ENCODE data around the gene SERPINE2. TPM values are rescaled to one million over a fixed set of nuclear protein-coding genes. Genes with fewer than 3 reads are reported as not detected.

The SERPINE2 gene
- polyA plus RNA-seq, 1 experiment: 24.0 TPM

DNA sequence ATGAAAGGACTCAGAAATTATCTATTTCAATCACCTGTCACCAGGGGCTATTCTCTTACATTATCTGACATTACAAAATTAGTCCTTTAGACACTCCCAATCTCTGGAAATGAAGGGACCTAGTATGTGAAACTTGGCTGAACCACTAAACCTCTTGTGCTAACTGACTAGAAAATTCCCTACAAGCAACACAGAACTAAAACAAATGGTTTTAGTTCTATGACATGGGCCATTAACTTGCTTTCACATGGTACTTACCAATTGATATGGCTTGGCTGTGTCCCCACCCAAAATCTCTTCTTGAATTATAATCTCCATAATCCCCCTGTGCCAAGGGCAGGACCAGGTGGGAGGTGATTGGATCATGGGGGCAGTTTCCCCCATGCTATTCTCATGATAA lies 16.6 kb downstream of the SERPINE2 start:
- Histone ChIP-seq H3K27ac (ENCODE audit: low read depth, low read length) (no peak overlapping the region), H3K4me3 (ENCODE audit: low read depth, low read length) (no peak overlapping the region), H3K9me3 (ENCODE audit: control insufficient read depth, insufficient read depth, low read length) (no peaks in the 10 kb centered on the region; the same call in 1 of the 2 replicates), H3K27me3 (ENCODE audit: control insufficient read depth, insufficient read depth, low read length) (no peaks in the 10 kb centered on the region)
- ChIA-PET CTCF (no interaction called here), POLR2A (no interaction called here)
- DNase-seq (ENCODE audit: low read depth, low spot score): no peak
- TF ChIP-seq, protein P1, sequence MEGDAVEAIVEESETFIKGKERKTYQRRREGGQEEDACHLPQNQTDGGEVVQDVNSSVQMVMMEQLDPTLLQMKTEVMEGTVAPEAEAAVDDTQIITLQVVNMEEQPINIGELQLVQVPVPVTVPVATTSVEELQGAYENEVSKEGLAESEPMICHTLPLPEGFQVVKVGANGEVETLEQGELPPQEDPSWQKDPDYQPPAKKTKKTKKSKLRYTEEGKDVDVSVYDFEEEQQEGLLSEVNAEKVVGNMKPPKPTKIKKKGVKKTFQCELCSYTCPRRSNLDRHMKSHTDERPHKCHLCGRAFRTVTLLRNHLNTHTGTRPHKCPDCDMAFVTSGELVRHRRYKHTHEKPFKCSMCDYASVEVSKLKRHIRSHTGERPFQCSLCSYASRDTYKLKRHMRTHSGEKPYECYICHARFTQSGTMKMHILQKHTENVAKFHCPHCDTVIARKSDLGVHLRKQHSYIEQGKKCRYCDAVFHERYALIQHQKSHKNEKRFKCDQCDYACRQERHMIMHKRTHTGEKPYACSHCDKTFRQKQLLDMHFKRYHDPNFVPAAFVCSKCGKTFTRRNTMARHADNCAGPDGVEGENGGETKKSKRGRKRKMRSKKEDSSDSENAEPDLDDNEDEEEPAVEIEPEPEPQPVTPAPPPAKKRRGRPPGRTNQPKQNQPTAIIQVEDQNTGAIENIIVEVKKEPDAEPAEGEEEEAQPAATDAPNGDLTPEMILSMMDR (IDR thresholded peaks at IDR 0.05; ENCODE audit: low read depth, low read length): no peak

DNA sequence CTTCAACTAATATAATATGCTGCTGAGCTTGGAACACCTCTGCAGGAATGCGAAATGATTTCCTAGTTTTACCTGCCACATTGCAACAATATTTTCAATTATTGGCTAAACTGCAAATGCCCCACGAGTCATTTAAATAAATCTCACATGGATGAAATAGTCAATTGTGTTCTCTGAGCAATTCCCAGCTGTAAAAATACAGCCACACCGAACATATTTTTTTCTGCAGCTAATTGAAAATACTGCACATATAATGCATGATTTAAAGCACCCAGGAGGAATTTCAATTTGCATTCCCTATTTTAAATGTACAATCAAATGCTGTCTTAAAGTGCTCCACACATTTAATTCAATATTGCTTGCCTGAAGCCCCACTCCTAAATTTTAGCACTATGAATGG lies 18.6 kb downstream of the SERPINE2 start:
- DNase-seq (ENCODE audit: low read depth, low spot score): no peak
- CTCF ChIA-PET: interaction anchor here (0.8 kb wide), 1 partner anchor 27 kb away, joined by 3 read pairs; no protein-coding TSS in a partner anchor
- no peak overlapping the region for H3K27ac ChIP-seq (ENCODE audit: low read depth, low read length)
- H3K27me3 ChIP-seq (ENCODE audit: control insufficient read depth, insufficient read depth, low read length): no peaks in the 10 kb centered on the region
- TF ChIP-seq, protein P1 (IDR thresholded peaks at IDR 0.05; ENCODE audit: low read depth, low read length): no peak
- H3K4me3 ChIP-seq (ENCODE audit: low read depth, low read length): no peak overlapping the region
- H3K9me3 ChIP-seq (ENCODE audit: control insufficient read depth, insufficient read depth, low read length): no peaks in the 10 kb centered on the region
- POLR2A ChIA-PET: no interaction called here

DNA sequence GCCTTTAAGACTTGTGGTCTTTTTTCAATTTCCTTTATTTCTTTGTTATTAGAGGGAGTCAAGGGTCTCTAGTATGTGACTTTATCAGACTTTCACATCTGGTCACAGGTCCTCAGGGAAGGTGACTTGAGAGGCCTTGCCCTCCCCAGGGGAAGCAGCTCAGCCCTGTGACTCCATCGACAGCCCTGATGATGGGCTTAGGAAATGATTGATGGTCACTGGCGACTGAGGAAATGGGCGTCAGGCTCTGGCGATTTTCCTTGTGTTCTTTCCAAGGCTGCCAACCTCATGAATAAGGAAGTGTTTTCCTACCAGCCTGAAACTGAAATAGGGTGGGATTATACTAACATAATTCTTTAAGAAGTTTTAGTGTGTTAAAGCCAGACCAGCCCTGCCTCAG lies 21.1 kb downstream of the SERPINE2 start:
- ChIA-PET POLR2A (interaction anchor here (0.6 kb wide), 1 partner anchor 118 kb away, joined by 3 read pairs; no protein-coding TSS in a partner anchor), CTCF (interaction anchor here (1.0 to 1.3 kb wide), 2 partner anchors 24 to 267 kb away, joined by 4 to 6 read pairs; no protein-coding TSS in a partner anchor)
- no peak overlapping the region for H3K27ac ChIP-seq (ENCODE audit: low read depth, low read length)
- TF ChIP-seq, protein P1 (IDR thresholded peaks at IDR 0.05; ENCODE audit: low read depth, low read length): no peak
- no peaks in the 10 kb centered on the region for H3K27me3 ChIP-seq (ENCODE audit: control insufficient read depth, insufficient read depth, low read length)
- H3K9me3 ChIP-seq (ENCODE audit: control insufficient read depth, insufficient read depth, low read length): no peaks in the 10 kb centered on the region
- no peak for DNase-seq (ENCODE audit: low read depth, low spot score)
- H3K4me3 ChIP-seq (ENCODE audit: low read depth, low read length): no peak overlapping the region

DNA sequence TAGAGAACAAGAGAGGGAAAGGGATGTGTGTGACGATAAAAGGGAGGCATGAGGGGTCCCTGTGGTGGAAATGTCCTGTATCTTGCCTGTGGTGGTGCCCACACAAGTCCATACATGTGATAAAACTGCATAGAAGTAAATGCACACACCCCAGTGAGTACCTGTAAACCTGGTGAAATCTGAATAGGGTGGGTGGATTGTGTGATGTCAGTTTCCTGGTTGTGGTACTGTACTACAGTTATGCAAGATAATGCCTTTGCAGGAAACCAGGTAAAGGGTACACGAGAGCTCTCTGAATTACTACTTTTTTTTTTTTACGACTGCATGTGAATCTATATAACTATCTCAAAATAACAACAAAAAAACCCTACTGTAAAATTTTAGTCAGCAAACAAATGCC lies 22.1 kb downstream of the SERPINE2 start:
- Histone ChIP-seq H3K9me3 (ENCODE audit: control insufficient read depth, insufficient read depth, low read length) (no peaks in the 10 kb centered on the region), H3K27ac (ENCODE audit: low read depth, low read length) (no peak overlapping the region), H3K27me3 (ENCODE audit: control insufficient read depth, insufficient read depth, low read length) (no peaks in the 10 kb centered on the region), H3K4me3 (ENCODE audit: low read depth, low read length) (no peak overlapping the region)
- DNase-seq (ENCODE audit: low read depth, low spot score): no peak
- POLR2A ChIA-PET: no interaction called here
- TF ChIP-seq, protein P1 (IDR thresholded peaks at IDR 0.05; ENCODE audit: low read depth, low read length): no peak
- CTCF ChIA-PET: interaction anchor here (1.3 kb wide), 1 partner anchor 268 kb away, joined by 4 read pairs; no protein-coding TSS in a partner anchor

DNA sequence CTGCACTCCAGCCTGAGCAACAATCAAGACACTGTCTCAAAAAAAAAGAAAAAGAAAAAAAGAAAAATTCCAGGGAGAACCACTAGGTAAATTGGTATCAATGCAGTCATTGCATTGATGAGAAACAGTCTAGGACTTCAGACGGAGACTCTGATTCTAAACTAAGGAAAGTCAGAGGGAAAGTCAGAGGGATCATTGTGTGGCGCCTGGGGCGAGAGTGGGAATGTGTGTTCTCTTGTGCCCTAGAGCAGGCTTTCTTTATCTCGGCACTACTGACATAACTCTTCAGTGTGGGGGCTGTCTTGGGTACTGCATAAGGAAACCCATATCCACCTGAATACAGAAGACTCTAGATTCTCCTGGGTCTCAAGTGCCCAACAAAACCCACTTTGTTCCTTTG lies 24.8 kb downstream of the SERPINE2 start:
- TF ChIP-seq, protein P1 (IDR thresholded peaks at IDR 0.05; ENCODE audit: low read depth, low read length): no peak
- Histone ChIP-seq H3K27me3 (ENCODE audit: control insufficient read depth, insufficient read depth, low read length) (no peaks in the 10 kb centered on the region), H3K9me3 (ENCODE audit: control insufficient read depth, insufficient read depth, low read length) (no peaks in the 10 kb centered on the region), H3K4me3 (ENCODE audit: low read depth, low read length) (no peak overlapping the region), H3K27ac (ENCODE audit: low read depth, low read length) (no peak overlapping the region)
- ChIA-PET POLR2A (no interaction called here), CTCF (interaction anchor here (1.8 kb wide), 1 partner anchor 21 kb away, joined by 6 read pairs; no protein-coding TSS in a partner anchor)
- no peak for DNase-seq (ENCODE audit: low read depth, low spot score)
